GM23248 (cell line): ENCODE results near the gene IQCM. TPM values are rescaled to one million over a fixed set of nuclear protein-coding genes. Genes with fewer than 3 reads are reported as not detected.

Experiments used
- DNase-seq: peaks from one replicate; pipeline ENCODE4 v3.0.0-alpha.2; 2015
- H2AFZ ChIP-seq: fragments of 200-600 bp; sonication (generic); 2 replicates; pipeline ENCODE4 v1.6.1; 2016; ENCODE audit warnings: antibody characterized with exemption
- H3F3A ChIP-seq: fragments of 200-600 bp; sonication (generic); 2 replicates; pipeline ENCODE4 v1.6.1; 2016; ENCODE audit warnings: mild to moderate bottlenecking, antibody characterized with exemption, mixed run types; ENCODE audit not compliant: insufficient read depth
- H3K27ac ChIP-seq: fragments of 200-600 bp; sonication (generic); 2 replicates; pipeline ENCODE4 v1.5.1; 2016; ENCODE audit warnings: mild to moderate bottlenecking
- H3K27me3 ChIP-seq: fragments of 200-600 bp; sonication (generic); replicated peaks from 2 replicates; pipeline ENCODE4 v1.6.1; 2016; ENCODE audit warnings: mild to moderate bottlenecking; ENCODE audit not compliant: insufficient read depth
- H3K36me3 ChIP-seq: fragments of 200-600 bp; sonication (generic); 2 replicates; pipeline ENCODE4 v1.6.1; 2016; ENCODE audit warnings: low read depth, mild to moderate bottlenecking
- H3K4me1 ChIP-seq: fragments of 200-600 bp; sonication (generic); 2 replicates; pipeline ENCODE4 v1.6.1; 2016; ENCODE audit warnings: mild to moderate bottlenecking; ENCODE audit not compliant: insufficient read depth
- H3K4me2 ChIP-seq: fragments of 200-600 bp; sonication (generic); one replicate; pipeline ENCODE4 v1.6.1; 2016; ENCODE audit warnings: mild to moderate bottlenecking; ENCODE audit not compliant: unreplicated experiment
- H3K4me3 ChIP-seq: fragments of 200-600 bp; sonication (generic); 2 replicates; pipeline ENCODE4 v1.5.1; 2016; ENCODE audit warnings: mild to moderate bottlenecking
- H3K79me2 ChIP-seq: fragments of 200-600 bp; sonication (generic); 2 replicates; pipeline ENCODE4 v1.6.1; 2016; ENCODE audit warnings: mild to moderate bottlenecking; ENCODE audit not compliant: insufficient read depth
- H3K9ac ChIP-seq: fragments of 200-600 bp; sonication (generic); 2 replicates; pipeline ENCODE4 v1.6.1; 2016; ENCODE audit warnings: mild to moderate bottlenecking
- H3K9me2 ChIP-seq: fragments of 200-600 bp; sonication (generic); 2 replicates; pipeline ENCODE4 v1.6.1; 2016; ENCODE audit warnings: mixed run types, mild to moderate bottlenecking, moderate library complexity; ENCODE audit not compliant: insufficient read depth
- H3K9me3 ChIP-seq: fragments of 200-600 bp; sonication (generic); one replicate; pipeline ENCODE4 v1.6.1; 2017; ENCODE audit warnings: low read depth
- H4K20me1 ChIP-seq: fragments of 200-600 bp; sonication (generic); 2 replicates; pipeline ENCODE4 v1.6.0; 2016; ENCODE audit not compliant: insufficient read depth
- EZH2 ChIP-seq: fragments of 200-600 bp; sonication (generic); IDR thresholded peaks from 2 replicates; pipeline ENCODE4 v1.6.1; 2018; ENCODE audit warnings: antibody characterized with exemption, mild to moderate bottlenecking; ENCODE audit not compliant: insufficient read depth, poor library complexity, severe bottlenecking
- EZH2phosphoT487 ChIP-seq: fragments of 200-600 bp; sonication (generic); IDR thresholded peaks from 2 replicates; pipeline ENCODE4 v1.6.1; 2018; ENCODE audit warnings: antibody characterized with exemption, moderate library complexity, mild to moderate bottlenecking, low read depth; ENCODE audit not compliant: insufficient read depth
- WGBS, 2 experiments: methylation state at CpG; one replicate each; pipeline ENCODE4 v1.1.6; 2015 to 2017; ENCODE audit warnings: low lambda C conversion rate in 2 of 2, low coverage in 1 of 2; ENCODE audit errors: missing lambda C conversion rate in 2 of 2; 5-methylcytosine and 5-hydroxymethylcytosine counted together
- in situ Hi-C: fragments of 300-500 bp; cut with MboI; formaldehyde crosslinking; loops from 2 replicates; pipeline ENCODE4 v1.15.0; 2020
- polyA plus RNA-seq: library from polyadenylated mRNA; unstranded; fragments of >200 nt; fragmentation: Nextera tagmentation; extraction: Ambion mirVana; gene quantifications from 2 replicates; pipeline ENCODE4 v1.2.1, GENCODE V29; 2016
- total RNA-seq: library from RNA; depleted of rRNA; stranded (reverse); fragments of >200 nt; shearing (Covaris generic); gene quantifications from 2 replicates; pipeline ENCODE4 v1.2.3, GENCODE V29; 2014

IQCM gene
- total and polyA plus RNA-seq, 2 experiments from 2014 or later: 0.11 TPM; not detected in 1

DNA sequence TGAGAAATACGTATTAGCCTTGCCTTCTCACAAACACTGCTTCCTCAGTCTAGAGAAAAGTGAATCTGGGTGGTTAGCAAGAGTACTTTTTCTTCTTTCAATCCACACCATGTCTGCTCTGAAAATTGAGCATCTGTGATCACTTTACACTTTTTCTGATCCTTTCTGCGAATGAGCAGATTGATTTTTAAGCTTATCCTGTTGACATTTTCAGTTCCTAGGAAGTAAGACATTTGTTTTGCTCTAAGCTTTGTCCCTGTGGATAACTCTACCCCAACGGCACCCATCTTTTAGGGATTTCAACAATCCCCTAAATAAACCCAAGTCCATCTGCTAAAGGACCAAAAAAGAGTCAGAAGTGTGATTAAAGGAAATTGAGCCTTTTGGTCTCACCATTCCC, 487.5 kb downstream of the IQCM start:
- no peaks in the 10 kb centered on the region for H3K36me3 ChIP-seq
- H3K79me2 ChIP-seq: no peaks in the 10 kb centered on the region
- no peak for DNase-seq
- H3K4me2 ChIP-seq: no peak overlapping the region
- no peaks in the 10 kb centered on the region for H3K4me1 ChIP-seq
- no peak overlapping the region for H2AFZ ChIP-seq
- H3K27ac ChIP-seq: no peak overlapping the region
- no peak overlapping the region for H3K4me3 ChIP-seq
- H4K20me1 ChIP-seq: no peaks in the 10 kb centered on the region
- H3K9ac ChIP-seq: no peak overlapping the region
- no peaks in the 10 kb centered on the region for H3K9me2 ChIP-seq
- 17 to 27% methylated on average over 3 of the region's 3 CpGs for WGBS, 2 experiments
- in situ Hi-C loops: no loop called here
- TF ChIP-seq EZH2 (no peak), EZH2phosphoT487 (no peak)
- H3K9me3 ChIP-seq: no peaks in the 10 kb centered on the region
- no peaks in the 10 kb centered on the region for H3F3A ChIP-seq
- no peaks in the 10 kb centered on the region; the same call in 1 of the 2 replicates for H3K27me3 ChIP-seq

DNA sequence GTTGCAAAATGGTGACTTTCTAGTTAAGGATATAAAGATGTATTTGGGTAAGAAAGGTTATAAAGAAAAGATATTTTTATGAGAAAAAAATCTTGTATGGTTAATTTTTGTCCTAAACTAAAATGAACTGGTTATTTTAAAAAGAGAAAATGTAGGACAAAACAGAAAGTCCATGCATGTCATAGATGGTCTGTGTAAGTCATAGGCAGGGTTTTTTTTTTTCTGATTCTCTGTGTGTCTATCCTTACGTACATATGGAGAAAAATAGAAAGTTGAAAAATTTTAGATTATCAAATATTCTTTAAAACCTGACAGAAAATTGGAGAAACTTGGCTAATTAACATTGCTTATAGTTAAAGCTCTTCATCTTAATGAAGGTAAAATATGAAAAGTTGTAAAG, 493.4 kb downstream of the IQCM start:
- Histone ChIP-seq H3K27ac (no peak overlapping the region), H3K9me2 (no peaks in the 10 kb centered on the region), H3F3A (no peaks in the 10 kb centered on the region), H3K9ac (no peak overlapping the region), H3K36me3 (no peaks in the 10 kb centered on the region), H2AFZ (no peak overlapping the region), H3K4me2 (no peak overlapping the region), H3K4me1 (no peaks in the 10 kb centered on the region), H3K4me3 (no peak overlapping the region), H4K20me1 (no peaks in the 10 kb centered on the region), H3K27me3 (no peaks in the 10 kb centered on the region; the same call in 1 of the 2 replicates), H3K9me3 (no peaks in the 10 kb centered on the region), H3K79me2 (no peaks in the 10 kb centered on the region)
- no peak for DNase-seq
- WGBS, 2 experiments: 87% methylated on average over 1 of the region's 1 CpG
- in situ Hi-C loops: no loop called here
- TF ChIP-seq EZH2phosphoT487: no peak
- no peak for TF ChIP-seq EZH2

- Histone ChIP-seq H3K4me3 (no peak overlapping the region), H3K27ac (no peak overlapping the region), H3K36me3 (no peaks in the 10 kb centered on the region), H3K4me1 (no peaks in the 10 kb centered on the region), H3K9ac (no peak overlapping the region), H3K27me3 (no peaks in the 10 kb centered on the region; the same call in 1 of the 2 replicates), H3K4me2 (no peak overlapping the region), H2AFZ (no peak overlapping the region), H4K20me1 (no peaks in the 10 kb centered on the region), H3K9me2 (no peaks in the 10 kb centered on the region), H3K79me2 (no peaks in the 10 kb centered on the region), H3F3A (no peaks in the 10 kb centered on the region), H3K9me3 (no peaks in the 10 kb centered on the region)
- TF ChIP-seq EZH2 (no peak), EZH2phosphoT487 (no peak)
- DNase-seq: no peak
- 4 to 11% methylated on average over 1 of the region's 1 CpG for WGBS, 2 experiments
- in situ Hi-C loops: no loop called here
Measured at GRCh38 chr4:149321438-149321837, 494.2 kb downstream of the IQCM start.

- H3K36me3 ChIP-seq: no peaks in the 10 kb centered on the region
- H3K79me2 ChIP-seq: no peaks in the 10 kb centered on the region
- no peak overlapping the region for H3K27ac ChIP-seq
- H3K4me2 ChIP-seq: no peak overlapping the region
- H3K9ac ChIP-seq: no peak overlapping the region
- in situ Hi-C loops: no loop called here
- H3K27me3 ChIP-seq: no peaks in the 10 kb centered on the region
- no peaks in the 10 kb centered on the region for H4K20me1 ChIP-seq
- TF ChIP-seq EZH2: no peak
- no peak for TF ChIP-seq EZH2phosphoT487
- no peaks in the 10 kb centered on the region for H3K9me3 ChIP-seq
- no peaks in the 10 kb centered on the region for H3F3A ChIP-seq
- H3K9me2 ChIP-seq: no peaks in the 10 kb centered on the region
- 26 to 27% methylated on average over 4 of the region's 4 CpGs for WGBS, 2 experiments
- no peaks in the 10 kb centered on the region for H3K4me1 ChIP-seq
- peak; percentile 6 for DNase-seq
- no peak overlapping the region for H3K4me3 ChIP-seq
- H2AFZ ChIP-seq: no peak overlapping the region
Measured at GRCh38 chr4:149311076-149311475, 504.6 kb downstream of the IQCM start.

GRCh38 chr4:149306537-149306936, 509.1 kb downstream of the IQCM start:
- DNase-seq: no peak
- no peaks in the 10 kb centered on the region for H3K79me2 ChIP-seq
- H4K20me1 ChIP-seq: no peaks in the 10 kb centered on the region
- no peak overlapping the region for H2AFZ ChIP-seq
- no peaks in the 10 kb centered on the region for H3K4me1 ChIP-seq
- no peaks in the 10 kb centered on the region for H3K27me3 ChIP-seq
- no peak overlapping the region for H3K27ac ChIP-seq
- no peak for TF ChIP-seq EZH2
- no peak for TF ChIP-seq EZH2phosphoT487
- no peak overlapping the region for H3K9ac ChIP-seq
- no peak overlapping the region for H3K4me3 ChIP-seq
- H3K9me2 ChIP-seq: no peaks in the 10 kb centered on the region
- no peak overlapping the region for H3K4me2 ChIP-seq
- H3F3A ChIP-seq: no peaks in the 10 kb centered on the region
- H3K9me3 ChIP-seq: no peaks in the 10 kb centered on the region
- no peaks in the 10 kb centered on the region for H3K36me3 ChIP-seq
- in situ Hi-C loops: no loop called here
